GM19452 (cell line): ENCODE data around the gene RNU2-63P.
A peak's percentile ranks its signal among the peaks of the same experiment; 100 is the strongest.
"Not testable (repeated sequence)": the region's sequence is repeated elsewhere in the genome, so short reads cannot be mapped to it uniquely, and the experiment has no call there.

Experiments used
- ATAC-seq: cut with Tn5 transposase; IDR thresholded peaks from one replicate; pipeline ENCODE4 v1.9.1; 2021; ENCODE audit not compliant: unreplicated experiment

RNU2-63P gene

DNA sequence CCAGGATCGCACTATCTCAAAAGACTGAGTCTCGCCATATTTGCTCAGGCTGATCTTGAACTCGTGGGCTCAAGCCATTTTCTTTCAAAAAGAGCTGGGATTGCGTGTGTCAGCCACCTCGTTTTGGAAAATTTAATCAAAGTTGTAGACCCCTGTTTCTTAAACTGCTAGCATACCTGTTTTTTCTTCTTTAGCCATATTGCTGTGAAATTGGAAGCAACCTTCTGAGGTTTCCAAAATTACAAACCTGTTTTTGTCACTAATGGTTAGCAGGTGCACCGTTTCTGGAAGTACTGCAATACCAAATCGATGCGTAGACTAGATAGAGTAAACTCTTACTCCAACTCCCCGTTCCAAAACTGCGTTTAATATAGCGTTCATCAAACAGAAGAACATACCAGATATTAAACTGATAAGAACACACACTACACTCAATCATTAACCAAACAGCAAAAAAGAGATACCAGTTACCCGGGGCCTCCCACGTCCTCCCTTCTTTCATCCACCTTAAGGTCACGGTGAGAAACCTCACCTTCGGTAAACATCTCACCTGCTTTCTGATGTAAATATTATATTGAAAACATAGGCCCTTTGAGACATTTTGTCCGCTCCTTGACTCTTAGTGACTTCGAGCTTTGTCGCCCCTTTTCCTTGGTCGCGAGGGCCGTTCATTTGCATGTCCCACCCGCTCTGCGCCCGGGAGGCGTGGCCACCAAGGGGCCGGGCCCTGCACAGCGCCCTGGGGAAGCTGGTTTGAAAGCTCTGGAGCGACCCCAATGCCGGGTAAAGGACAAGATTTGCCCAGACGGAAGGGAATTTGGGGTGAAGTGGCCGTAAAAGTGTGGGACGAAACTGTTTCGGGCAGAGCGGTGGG, at the start of gene RNU2-63P:
Gene RNU2-63P (minus strand): TSS at position 462 of the 874 bp plus-strand sequence.
- ATAC-seq, result peak; percentile 83

DNA sequence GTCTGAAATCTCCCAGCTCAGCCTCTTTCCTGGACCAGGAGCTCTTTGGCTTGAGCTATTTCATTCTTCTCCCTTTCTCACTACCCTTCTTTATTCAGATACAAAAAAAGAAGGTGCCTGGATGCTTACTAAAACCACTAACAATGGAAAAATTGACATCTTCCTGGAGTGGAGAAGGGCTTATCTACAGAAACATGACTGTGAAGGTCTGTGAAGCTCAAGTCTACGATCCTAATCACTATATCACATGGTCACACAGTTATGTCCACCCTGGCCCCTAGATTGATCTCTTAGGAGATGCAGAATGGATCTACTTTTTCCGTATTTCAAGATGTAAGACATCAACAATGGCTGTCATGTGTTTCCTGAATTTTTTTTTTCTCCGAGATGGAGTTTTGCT, 44.9 kb upstream of the RNU2-63P start:
- no peak for ATAC-seq

GRCh38 chr2:88060907-88061275, 44.5 kb upstream of the RNU2-63P start:
- no peak for ATAC-seq

DNA sequence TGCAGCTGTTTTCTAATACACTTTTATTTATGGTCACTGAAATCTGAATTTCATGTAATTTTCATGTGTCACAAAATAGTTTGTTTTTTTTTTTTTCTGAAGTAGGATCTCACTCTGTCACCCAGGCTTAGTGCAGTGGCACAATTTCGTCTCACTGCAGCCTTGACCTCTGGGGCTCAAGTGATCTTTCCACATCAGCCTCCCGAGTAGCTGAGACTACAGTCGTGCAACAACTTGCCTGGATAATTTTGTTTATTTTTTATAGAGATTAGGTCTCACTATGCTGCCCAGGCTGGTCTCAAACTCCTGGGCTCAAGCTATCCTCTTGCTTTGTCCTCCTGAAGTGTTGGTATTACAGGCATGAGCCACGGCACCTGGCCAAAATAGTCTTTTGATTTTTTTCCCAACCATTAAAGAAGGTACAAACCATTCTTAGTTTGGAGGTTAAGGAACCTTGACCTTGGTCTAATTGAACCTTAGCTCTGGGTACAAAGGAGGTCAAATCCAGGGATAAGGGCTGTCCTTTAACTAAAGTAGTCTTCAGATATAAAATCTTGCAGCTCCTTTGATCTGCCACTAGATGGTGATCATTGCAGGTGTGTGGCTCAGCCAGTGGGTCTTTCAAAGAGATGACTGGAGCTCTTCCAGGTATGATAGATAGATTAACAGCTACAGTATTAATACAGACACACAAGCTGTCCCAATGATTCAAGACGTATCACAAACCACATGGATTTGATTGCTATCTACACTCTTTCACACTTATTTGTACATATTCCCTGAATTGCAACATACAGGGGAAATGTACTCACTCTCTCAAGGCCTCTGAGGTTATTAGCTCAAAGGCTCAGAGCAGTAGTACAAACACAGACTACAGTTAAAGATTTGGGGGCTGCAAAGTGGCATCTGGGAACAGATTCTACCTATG, 43.9 kb upstream of the RNU2-63P start:
- ATAC-seq, result no peak

DNA sequence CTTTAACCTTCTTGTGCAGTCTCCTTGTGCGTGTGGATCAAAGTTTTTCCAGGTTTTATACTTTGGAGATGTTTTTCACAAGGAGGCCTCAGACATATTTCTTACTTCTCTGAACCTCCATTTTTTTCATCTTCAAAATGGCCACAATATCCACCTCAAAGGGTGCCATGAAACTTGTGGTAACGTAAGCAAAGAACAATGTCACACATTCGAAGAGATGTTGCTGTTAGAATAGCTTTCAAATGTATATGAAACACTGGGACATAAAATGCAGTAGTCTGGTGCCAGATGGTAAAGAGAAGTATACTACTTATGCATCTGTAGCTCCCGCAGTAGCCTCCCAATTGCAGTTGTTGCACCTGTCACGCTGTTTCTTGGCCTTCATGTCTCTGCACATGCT, 41.8 kb upstream of the RNU2-63P start:
- ATAC-seq, result no peak

DNA sequence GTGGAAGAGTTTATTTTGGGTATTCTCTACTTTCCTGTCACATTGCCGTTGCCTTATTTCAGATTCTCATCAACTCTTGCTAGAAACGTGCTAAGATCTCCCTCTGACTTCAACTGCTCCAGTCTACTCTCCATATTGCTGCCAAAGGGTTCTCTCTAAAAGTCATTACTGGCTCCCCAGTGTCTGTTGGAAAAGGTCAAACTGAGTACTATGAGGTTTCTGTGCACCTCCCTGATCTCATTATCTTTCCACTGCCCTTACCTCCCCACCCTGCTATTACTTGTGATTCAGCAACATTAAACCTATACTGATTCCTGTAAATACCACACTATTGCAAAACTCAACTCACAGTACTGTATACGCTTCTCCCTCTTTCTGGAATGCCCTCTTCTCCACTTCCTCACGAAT, 41.1 kb upstream of the RNU2-63P start:
- ATAC-seq, result no peak

GRCh38 chr2:88055371-88056128, 39.2 kb upstream of the RNU2-63P start, which contains the start of gene KRCC1:
Gene KRCC1, minus strand, starts transcription at chr2:88055783. Its CDS starts 27,220 bp downstream, at chr2:88028563.
- peak; percentile 89 for ATAC-seq

GRCh38 chr2:88054782-88055370, 38.5 kb upstream of the RNU2-63P start:
- ATAC-seq, result no peak

DNA sequence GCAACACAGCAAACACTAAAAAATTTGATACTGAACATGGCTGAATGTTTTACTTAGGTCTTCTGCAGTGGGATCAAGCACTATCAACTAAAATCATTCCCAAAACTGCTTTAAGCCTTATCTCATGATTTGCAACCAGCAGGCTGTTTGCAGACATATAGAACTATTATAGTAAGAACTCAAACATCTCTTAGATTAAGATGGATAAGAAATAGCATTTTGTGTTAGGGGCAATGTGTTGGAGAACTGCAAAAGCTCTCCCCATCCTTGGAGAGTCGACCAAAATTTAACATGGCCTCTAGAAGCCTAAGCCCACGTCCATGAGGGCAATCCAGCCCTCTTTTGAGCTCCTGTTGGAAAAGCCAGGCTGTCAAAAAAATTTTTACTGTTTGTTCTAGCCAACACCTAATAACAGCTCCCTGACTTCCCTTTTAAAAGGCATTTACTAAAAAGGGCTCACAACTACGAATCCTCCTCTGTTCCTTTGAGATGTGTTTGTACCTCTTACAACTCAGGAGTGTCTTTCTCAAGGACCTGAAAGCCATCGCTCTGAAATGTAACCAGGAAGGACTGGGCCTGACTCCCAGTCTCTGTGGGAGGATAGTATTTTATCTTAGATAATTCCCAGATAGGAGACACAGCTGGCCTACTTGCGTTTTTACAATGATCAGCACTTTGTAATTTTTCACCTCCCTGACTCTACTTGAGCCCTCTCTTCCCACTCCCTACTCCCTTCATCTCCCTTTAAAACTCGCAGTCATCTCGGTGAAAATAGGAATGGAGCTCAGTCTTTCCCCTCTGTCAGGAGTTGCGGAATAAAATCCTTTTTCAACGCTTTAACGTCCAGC, 37.8 kb upstream of the RNU2-63P start:
- no peak for ATAC-seq

GRCh38 chr2:88053296-88053695, 36.9 kb upstream of the RNU2-63P start:
- ATAC-seq, result no peak

DNA sequence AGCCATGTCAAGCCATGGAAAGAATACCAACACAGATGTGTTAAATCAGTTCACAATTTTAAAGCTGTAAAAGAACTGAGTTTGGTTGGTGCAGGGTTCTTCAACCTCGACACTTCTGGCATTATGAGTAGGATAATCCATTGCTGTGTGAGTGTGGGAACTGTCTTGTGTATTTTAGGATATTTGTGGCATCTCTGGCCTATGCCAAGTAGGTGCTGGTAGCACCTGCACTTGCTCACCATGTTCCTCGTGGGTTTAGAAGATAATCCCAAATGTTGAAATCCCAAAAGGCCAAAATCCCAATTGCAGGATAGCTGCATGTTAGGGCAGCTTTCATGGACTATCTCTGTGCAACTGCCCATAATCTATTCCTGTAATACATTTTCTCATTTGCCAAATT, 35.4 kb upstream of the RNU2-63P start:
- ATAC-seq, result no peak

- no peak for ATAC-seq
Observed at GRCh38 chr2:88049622-88050021, 33.3 kb upstream of the RNU2-63P start.

DNA sequence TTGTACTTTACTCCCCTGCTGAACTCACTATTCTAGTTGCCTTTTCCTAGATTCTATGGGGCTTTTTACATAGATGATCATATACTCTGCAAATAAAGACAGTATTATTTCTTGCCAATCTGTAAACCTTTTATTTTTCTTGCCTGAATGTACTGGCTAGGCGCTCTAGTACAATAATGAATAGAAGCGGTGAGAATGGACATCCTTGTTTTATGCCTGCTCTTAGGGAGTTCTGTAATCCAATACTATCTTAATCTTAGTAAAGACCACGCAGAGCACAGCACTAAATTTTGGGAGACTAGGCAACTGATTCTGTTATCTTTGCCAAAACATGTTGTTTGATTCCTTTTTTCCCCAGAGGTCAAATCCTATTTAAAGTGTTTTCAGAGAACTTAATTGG, 32.2 kb upstream of the RNU2-63P start:
- ATAC-seq, result no peak

DNA sequence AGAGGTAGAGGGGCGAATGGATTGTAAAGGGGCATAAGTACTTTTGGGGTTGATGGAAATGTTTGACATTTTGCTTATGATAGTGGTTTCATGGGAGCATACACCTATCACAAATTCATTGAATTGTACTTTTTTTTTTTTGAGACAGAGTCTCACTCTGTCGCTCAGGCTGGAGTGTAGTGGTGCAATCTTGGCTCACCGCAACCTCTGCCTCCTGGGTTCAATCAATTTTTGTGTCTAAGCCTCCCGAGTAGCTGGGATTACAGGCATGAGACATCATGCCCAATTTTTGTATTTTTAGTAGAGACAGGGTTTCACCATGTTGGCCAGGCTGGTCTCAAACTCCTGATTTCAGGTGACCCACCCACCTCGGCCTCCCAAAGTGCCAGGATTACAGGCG, 29.2 kb upstream of the RNU2-63P start:
- ATAC-seq, result not testable (repeated sequence)

GRCh38 chr2:88042476-88042875, 26.1 kb upstream of the RNU2-63P start:
- no peak for ATAC-seq

- no peak for ATAC-seq
Observed at GRCh38 chr2:88038263-88039105, 22.1 kb upstream of the RNU2-63P start.

GRCh38 chr2:88036606-88037005, 20.3 kb upstream of the RNU2-63P start:
- ATAC-seq, result no peak

- no peak for ATAC-seq
Observed at GRCh38 chr2:88036182-88036581, 19.8 kb upstream of the RNU2-63P start.
